HL-60 (cell line): ENCODE results near the gene NXF1.
A peak's percentile ranks its signal among the peaks of the same experiment; 100 is the strongest.
"Not testable (repeated sequence)": the region's sequence is repeated elsewhere in the genome, so short reads cannot be mapped to it uniquely, and the experiment has no call there.

Source experiments
- DNase-seq, 2 experiments: peaks; one replicate each; pipeline ENCODE4 v3.0.0-alpha.2; 2010 to 2020; ENCODE audit warnings: low read depth in 1 of 2, low spot score in 1 of 2
- H3K27ac ChIP-seq: fragments of 250-450 bp; sonication (Bioruptor Pico); replicated peaks from 2 replicates; pipeline ENCODE4 v1.5.1; 2020; ENCODE audit warnings: mild to moderate bottlenecking, moderate library complexity
- H3K27me3 ChIP-seq: fragments of 250-450 bp; sonication (Bioruptor Pico); 2 replicates; pipeline ENCODE4 v1.5.1; 2021; ENCODE audit warnings: mild to moderate bottlenecking, moderate library complexity; ENCODE audit not compliant: insufficient read depth, poor library complexity, severe bottlenecking
- H3K4me3 ChIP-seq: replicated peaks from 2 replicates; pipeline ENCODE4 v1.5.1; 2011; ENCODE audit warnings: mild to moderate bottlenecking, control low read depth, low read length; ENCODE audit not compliant: insufficient read depth
- GABPA ChIP-seq: IDR thresholded peaks from 2 replicates; pipeline ENCODE4 v1.6.1; 2012; ENCODE audit warnings: low read depth
- POLR2AphosphoS5 ChIP-seq: IDR thresholded peaks from 2 replicates; pipeline ENCODE4 v1.6.1; 2012; ENCODE audit warnings: low read depth
- SPI1 ChIP-seq: IDR thresholded peaks from 2 replicates; pipeline ENCODE4 v1.6.1; 2012; ENCODE audit warnings: low read depth, mild to moderate bottlenecking, borderline replicate concordance
- TF ChIP-seq, protein P1 (sequence below): IDR thresholded peaks from one replicate; pipeline ENCODE4 v1.5.1; 2011; ENCODE audit warnings: low read length, control low read depth, inconsistent platforms; ENCODE audit not compliant: insufficient read depth
- TF ChIP-seq, protein P2 (sequence below): IDR thresholded peaks from 2 replicates; pipeline ENCODE4 v1.6.1; 2012; ENCODE audit warnings: low read depth; ENCODE audit not compliant: insufficient replicate concordance

Gene NXF1

DNA sequence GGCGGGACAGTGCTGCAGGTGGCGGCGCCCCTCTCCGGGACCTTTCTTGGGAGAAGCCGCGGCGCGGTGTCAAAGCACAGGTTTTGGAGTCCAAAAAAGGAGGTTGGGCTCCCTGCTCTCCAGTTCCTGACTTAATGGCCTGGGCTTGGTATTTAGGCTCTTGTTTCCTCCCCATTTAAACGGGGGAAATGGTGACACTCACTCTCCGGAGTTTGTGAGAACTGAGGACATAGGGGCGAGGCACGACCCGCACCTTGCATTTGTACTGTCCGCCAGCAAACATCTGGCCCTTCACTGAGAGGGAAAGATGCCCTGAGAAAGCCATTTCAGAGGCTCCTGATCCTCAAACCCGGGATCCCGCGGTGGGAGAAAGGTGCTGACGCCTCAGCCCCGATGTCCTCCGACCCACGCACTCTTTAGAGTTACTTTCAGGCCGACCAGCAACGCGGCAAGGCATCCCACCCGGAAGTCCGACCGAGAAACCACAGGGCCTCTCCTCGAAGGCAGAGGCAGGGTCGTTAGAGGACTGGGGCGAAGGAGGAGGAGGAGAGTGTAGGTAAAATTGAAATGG, 37.0 kb upstream of the NXF1 start:
- Histone ChIP-seq H3K4me3 (peak overlapping the region; percentile 59), H3K27me3 (no peaks in the 10 kb centered on the region), H3K27ac (peak overlapping the region; percentile 98)
- TF ChIP-seq, protein P1, sequence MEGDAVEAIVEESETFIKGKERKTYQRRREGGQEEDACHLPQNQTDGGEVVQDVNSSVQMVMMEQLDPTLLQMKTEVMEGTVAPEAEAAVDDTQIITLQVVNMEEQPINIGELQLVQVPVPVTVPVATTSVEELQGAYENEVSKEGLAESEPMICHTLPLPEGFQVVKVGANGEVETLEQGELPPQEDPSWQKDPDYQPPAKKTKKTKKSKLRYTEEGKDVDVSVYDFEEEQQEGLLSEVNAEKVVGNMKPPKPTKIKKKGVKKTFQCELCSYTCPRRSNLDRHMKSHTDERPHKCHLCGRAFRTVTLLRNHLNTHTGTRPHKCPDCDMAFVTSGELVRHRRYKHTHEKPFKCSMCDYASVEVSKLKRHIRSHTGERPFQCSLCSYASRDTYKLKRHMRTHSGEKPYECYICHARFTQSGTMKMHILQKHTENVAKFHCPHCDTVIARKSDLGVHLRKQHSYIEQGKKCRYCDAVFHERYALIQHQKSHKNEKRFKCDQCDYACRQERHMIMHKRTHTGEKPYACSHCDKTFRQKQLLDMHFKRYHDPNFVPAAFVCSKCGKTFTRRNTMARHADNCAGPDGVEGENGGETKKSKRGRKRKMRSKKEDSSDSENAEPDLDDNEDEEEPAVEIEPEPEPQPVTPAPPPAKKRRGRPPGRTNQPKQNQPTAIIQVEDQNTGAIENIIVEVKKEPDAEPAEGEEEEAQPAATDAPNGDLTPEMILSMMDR, result no peak
- TF ChIP-seq GABPA (no peak), SPI1 (no peak), POLR2AphosphoS5 (no peak)
- TF ChIP-seq, protein P2, sequence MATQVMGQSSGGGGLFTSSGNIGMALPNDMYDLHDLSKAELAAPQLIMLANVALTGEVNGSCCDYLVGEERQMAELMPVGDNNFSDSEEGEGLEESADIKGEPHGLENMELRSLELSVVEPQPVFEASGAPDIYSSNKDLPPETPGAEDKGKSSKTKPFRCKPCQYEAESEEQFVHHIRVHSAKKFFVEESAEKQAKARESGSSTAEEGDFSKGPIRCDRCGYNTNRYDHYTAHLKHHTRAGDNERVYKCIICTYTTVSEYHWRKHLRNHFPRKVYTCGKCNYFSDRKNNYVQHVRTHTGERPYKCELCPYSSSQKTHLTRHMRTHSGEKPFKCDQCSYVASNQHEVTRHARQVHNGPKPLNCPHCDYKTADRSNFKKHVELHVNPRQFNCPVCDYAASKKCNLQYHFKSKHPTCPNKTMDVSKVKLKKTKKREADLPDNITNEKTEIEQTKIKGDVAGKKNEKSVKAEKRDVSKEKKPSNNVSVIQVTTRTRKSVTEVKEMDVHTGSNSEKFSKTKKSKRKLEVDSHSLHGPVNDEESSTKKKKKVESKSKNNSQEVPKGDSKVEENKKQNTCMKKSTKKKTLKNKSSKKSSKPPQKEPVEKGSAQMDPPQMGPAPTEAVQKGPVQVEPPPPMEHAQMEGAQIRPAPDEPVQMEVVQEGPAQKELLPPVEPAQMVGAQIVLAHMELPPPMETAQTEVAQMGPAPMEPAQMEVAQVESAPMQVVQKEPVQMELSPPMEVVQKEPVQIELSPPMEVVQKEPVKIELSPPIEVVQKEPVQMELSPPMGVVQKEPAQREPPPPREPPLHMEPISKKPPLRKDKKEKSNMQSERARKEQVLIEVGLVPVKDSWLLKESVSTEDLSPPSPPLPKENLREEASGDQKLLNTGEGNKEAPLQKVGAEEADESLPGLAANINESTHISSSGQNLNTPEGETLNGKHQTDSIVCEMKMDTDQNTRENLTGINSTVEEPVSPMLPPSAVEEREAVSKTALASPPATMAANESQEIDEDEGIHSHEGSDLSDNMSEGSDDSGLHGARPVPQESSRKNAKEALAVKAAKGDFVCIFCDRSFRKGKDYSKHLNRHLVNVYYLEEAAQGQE, result no peak
- DNase-seq, result no peak

DNA sequence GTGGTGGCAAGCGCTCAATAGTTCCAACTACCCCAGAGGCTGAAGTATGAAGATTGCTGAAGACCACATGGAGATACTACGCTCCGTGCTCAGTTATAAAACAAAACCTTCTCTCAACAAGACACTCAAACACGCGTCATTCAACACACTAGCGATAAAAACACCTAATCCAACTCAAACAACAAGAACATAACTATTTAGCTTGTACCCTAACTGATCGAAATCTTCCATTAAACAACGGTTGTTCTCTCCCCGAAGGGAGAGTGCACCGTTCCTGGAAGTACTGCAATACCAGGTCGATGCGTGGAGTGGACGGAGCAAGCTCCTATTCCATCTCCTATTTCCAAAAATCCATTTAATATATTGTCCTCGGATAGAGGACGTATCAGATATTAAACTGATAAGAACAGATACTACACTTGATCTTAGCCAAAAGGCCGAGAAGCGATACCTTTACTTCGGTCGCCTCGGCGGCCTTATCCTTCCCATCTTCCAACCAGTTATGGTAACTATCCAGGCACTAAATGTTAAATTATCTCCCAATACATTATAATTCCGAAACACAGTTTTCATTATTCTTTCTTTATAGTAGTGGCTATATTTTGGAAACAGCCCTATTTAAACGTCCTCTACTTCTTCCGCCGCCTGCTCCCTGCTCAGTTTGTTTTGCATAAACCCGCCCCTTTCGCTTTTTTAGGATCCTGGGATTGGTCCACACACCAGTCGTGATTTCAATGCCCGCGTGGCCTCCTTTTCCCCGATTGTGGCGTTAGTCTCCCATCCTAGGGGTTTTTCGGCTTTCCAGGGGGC, 36.3 kb upstream of the NXF1 start:
- Histone ChIP-seq H3K27ac (peak overlapping the region; percentile 98), H3K4me3 (peak overlapping the region; percentile 59), H3K27me3 (no peaks in the 10 kb centered on the region)
- TF ChIP-seq SPI1, result 0 out of 2 replicates have a peak, but pooled peaks have one; percentile 13
- TF ChIP-seq, protein P1, result no peak
- peak; percentile 72; the same call in 1 of the 2 replicates for TF ChIP-seq GABPA
- TF ChIP-seq POLR2AphosphoS5, result peak; percentile 100
- TF ChIP-seq, protein P2, result peak; percentile 60
- DNase-seq, result peak; percentile 95 to 99

DNA sequence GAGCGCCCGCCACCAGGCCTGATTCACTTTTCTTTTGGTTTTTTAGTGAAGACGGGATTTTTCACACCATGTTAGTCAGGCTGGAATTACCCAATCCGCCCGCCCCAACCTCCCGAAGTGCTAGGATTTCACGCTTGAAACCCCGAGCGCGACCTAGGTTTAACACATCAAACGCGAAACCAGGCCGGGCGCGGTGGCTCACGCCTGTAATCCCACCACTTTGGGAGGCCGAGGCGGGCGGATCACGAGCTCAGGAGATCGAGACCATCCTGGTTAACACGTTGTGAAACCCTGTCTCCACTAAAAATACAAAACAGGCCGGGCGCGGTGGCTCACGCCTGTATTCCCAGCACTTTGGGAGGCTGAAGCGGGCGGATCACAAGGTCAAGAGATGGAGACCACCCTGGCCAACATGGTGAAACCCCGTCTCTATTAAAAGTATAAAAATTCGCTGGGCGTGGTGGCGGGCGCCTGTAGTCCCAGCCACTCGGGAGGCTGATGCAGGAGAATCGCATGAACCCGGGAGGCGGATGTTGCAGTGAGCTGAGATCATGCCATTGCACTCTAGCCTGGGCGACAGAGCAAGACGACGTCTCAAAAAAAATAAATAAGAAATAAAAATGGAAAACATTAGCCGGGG, 35.6 kb upstream of the NXF1 start:
- H3K4me3 ChIP-seq, result peak overlapping the region; percentile 92
- H3K27me3 ChIP-seq, result not testable (repeated sequence)
- peak overlapping the region; percentile 98 for H3K27ac ChIP-seq
- DNase-seq, result peak; percentile 70 to 74
